Urothelium cell line (cell line): Measurements from ENCODE around the gene NR6A1.

Experiments
- DNase-seq: peaks from one replicate; pipeline ENCODE4 v3.0.0; 2011; ENCODE audit warnings: low spot score, mixed read lengths
- FAIRE-seq: peaks from 2 replicates; lab custom pipeline; 2011; peaks lifted over from hg19 to GRCh38; lab: Jason Lieb, UNC

The NR6A1 gene

GRCh38 chr9:124662561-124662960 is 108.5 kb downstream of the NR6A1 start:
- DNase-seq, result no peak
- FAIRE-seq, result no peak

- FAIRE-seq (no peak), DNase-seq (no peak)
These were observed 109.8 kb downstream of the NR6A1 start for GRCh38 chr9:124661271-124661670.

- DNase-seq, result peak; percentile 36
- no peak for FAIRE-seq
These were observed 110.7 kb downstream of the NR6A1 start for GRCh38 chr9:124660341-124660801.

- no peak for FAIRE-seq
- DNase-seq, result peak; percentile 80
These were observed 111.9 kb downstream of the NR6A1 start for GRCh38 chr9:124659099-124659659.

GRCh38 chr9:124658165-124659017 is 112.7 kb downstream of the NR6A1 start:
- DNase-seq (peak; percentile 89), FAIRE-seq (peak; percentile 59)

GRCh38 chr9:124657516-124657915 is 113.6 kb downstream of the NR6A1 start:
- DNase-seq (no peak), FAIRE-seq (no peak)

GRCh38 chr9:124654431-124654830 is 116.7 kb downstream of the NR6A1 start:
- FAIRE-seq (no peak), DNase-seq (no peak)

- DNase-seq (no peak), FAIRE-seq (no peak)
These were observed 118.3 kb downstream of the NR6A1 start for GRCh38 chr9:124652615-124653393.

GRCh38 chr9:124652203-124652602 is 118.9 kb downstream of the NR6A1 start:
- no peak for FAIRE-seq
- DNase-seq, result no peak

GRCh38 chr9:124645274-124645673 is 125.8 kb downstream of the NR6A1 start:
- FAIRE-seq, result no peak

GRCh38 chr9:124639637-124640036 is 131.5 kb downstream of the NR6A1 start:
- DNase-seq, result no peak
- no peak for FAIRE-seq

More at GRCh38 chr9:124645274-124645673, 125.8 kb downstream of the NR6A1 start:
- DNase-seq, result no peak

GRCh38 chr9:124635285-124635684 is 135.8 kb downstream of the NR6A1 start:
- FAIRE-seq, result no peak
- DNase-seq, result no peak

GRCh38 chr9:124632077-124632621 is 139.0 kb downstream of the NR6A1 start:
- no peak for DNase-seq
- FAIRE-seq, result no peak

- FAIRE-seq (no peak), DNase-seq (no peak)
These were observed 139.8 kb downstream of the NR6A1 start for GRCh38 chr9:124631326-124631725.

- FAIRE-seq (no peak), DNase-seq (no peak)
These were observed 141.5 kb downstream of the NR6A1 start for GRCh38 chr9:124629600-124629999.

- DNase-seq (no peak), FAIRE-seq (no peak)
These were observed 142.4 kb downstream of the NR6A1 start for GRCh38 chr9:124628741-124629140.

GRCh38 chr9:124626276-124626675 is 144.8 kb downstream of the NR6A1 start:
- FAIRE-seq, result no peak

GRCh38 chr9:124625087-124625486 is 146.0 kb downstream of the NR6A1 start:
- FAIRE-seq, result no peak
- no peak for DNase-seq

More at GRCh38 chr9:124626276-124626675, 144.8 kb downstream of the NR6A1 start:
- DNase-seq, result no peak

- no peak for FAIRE-seq
- no peak for DNase-seq
These were observed 146.4 kb downstream of the NR6A1 start for GRCh38 chr9:124624735-124624992.

- DNase-seq, result no peak
- FAIRE-seq, result no peak
These were observed 147.0 kb downstream of the NR6A1 start for GRCh38 chr9:124623966-124624734.

- DNase-seq, result no peak
- FAIRE-seq, result no peak
These were observed 148.2 kb downstream of the NR6A1 start for GRCh38 chr9:124622882-124623281.
